Measurements from ENCODE around the gene TLE1.

GRCh38 chr9:81595887-81596543 lies 93.3 kb downstream of the TLE1 start:
- TF ChIP-seq POLR2AphosphoS5 (IDR thresholded peaks at IDR 0.05; ENCODE audit: borderline replicate concordance, low read depth, low read length), result no peak
- no peak for TF ChIP-seq EZH2 (IDR thresholded peaks at IDR 0.05)
